ENCODE results near the gene IRGQ.
A peak's percentile ranks its signal among the peaks of the same experiment; 100 is the strongest.

The IRGQ gene, protein sequence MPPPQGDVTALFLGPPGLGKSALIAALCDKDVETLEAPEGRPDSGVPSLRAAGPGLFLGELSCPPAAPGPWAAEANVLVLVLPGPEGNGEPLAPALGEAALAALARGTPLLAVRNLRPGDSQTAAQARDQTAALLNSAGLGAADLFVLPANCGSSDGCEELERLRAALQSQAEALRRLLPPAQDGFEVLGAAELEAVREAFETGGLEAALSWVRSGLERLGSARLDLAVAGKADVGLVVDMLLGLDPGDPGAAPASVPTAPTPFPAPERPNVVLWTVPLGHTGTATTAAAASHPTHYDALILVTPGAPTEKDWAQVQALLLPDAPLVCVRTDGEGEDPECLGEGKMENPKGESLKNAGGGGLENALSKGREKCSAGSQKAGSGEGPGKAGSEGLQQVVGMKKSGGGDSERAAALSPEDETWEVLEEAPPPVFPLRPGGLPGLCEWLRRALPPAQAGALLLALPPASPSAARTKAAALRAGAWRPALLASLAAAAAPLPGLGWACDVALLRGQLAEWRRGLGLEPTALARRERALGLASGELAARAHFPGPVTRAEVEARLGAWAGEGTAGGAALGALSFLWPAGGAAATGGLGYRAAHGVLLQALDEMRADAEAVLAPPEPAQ

DNA sequence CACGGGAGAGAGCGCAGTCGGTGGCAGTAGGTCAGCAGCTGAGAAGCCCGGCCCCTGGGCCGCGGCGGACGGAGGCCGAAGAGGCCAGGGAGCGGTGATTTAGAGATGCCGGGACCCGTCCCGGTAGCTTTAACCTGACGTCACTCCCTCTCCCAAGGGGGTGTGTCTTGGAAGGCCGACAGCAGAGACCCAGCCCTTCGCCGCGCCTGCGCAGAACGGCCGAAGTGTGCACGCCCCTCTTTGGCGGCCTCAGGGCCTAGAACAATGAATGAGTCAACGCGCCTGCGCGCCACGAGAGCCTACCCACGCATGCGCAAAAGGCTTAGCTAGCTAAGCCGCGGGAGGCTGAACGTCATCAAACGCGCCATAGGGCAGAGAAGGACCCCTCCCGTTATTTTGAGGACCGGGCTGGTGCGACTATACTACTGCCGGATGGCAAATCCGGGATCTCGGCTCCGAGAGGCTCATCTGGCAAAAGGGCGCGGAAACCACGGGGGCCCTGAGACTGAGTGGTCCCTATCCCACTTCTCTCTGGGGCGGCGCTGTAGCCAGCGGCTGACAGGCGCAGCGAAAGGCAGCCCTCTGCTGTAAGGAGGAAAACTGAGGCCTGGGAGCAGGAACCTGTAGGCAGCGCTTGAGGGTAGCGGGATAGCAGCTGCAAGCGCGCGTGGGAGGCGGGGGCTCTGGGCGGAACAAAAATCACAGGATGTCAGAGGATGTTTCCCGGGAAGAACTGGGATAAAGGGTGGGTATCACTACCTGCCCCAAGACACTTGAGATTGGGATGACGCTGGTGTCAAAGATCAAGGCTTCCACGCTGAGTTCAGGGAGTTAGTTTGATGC lies at the start of gene IRGQ, which contains the start of gene ZNF576:
Gene IRGQ, minus strand, starts transcription at position 136 of the 843 bp plus-strand sequence. CDS start 796 bp downstream, outside the sequence.
Gene ZNF576, plus strand, starts transcription at position 597 of the 843 bp plus-strand sequence. CDS start 514 bp downstream, outside the sequence.
- H3K36me3 ChIP-seq (ENCODE audit: insufficient read depth, low read length) = peaks cover 32% of the 10 kb centered on the region
- peak within 1 kb of the TSS; percentile 94 for H3K9ac ChIP-seq (ENCODE audit: low read length)
- peaks cover 15% of the 10 kb centered on the region for H3K79me2 ChIP-seq (ENCODE audit: insufficient read depth, low read length)
- TF ChIP-seq EZH2 (IDR thresholded peaks at IDR 0.05; ENCODE audit: borderline replicate concordance, low read length) = no peak
- TF ChIP-seq, protein P1, sequence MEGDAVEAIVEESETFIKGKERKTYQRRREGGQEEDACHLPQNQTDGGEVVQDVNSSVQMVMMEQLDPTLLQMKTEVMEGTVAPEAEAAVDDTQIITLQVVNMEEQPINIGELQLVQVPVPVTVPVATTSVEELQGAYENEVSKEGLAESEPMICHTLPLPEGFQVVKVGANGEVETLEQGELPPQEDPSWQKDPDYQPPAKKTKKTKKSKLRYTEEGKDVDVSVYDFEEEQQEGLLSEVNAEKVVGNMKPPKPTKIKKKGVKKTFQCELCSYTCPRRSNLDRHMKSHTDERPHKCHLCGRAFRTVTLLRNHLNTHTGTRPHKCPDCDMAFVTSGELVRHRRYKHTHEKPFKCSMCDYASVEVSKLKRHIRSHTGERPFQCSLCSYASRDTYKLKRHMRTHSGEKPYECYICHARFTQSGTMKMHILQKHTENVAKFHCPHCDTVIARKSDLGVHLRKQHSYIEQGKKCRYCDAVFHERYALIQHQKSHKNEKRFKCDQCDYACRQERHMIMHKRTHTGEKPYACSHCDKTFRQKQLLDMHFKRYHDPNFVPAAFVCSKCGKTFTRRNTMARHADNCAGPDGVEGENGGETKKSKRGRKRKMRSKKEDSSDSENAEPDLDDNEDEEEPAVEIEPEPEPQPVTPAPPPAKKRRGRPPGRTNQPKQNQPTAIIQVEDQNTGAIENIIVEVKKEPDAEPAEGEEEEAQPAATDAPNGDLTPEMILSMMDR (IDR thresholded peaks at IDR 0.05; ENCODE audit: low read length) = no peak
- H3K27ac ChIP-seq (ENCODE audit: low read depth, low read length, poor library complexity, severe bottlenecking) = peak within 1 kb of the TSS; percentile 77
- no peaks in the 10 kb centered on the region for H3F3A ChIP-seq (ENCODE audit: insufficient read depth, low read length)
- 0 out of 2 replicates have a peak within 1 kb of the TSS, but pooled peaks have one; percentile 39 for H2AFZ ChIP-seq (ENCODE audit: low read length)
- H4K20me1 ChIP-seq (ENCODE audit: insufficient read depth, low read length) = no peaks in the 10 kb centered on the region
- H3K4me2 ChIP-seq (ENCODE audit: low read length) = peak within 1 kb of the TSS; percentile 100
- H3K27me3 ChIP-seq (ENCODE audit: insufficient read depth, low read length) = no peaks in the 10 kb centered on the region
- H3K9me3 ChIP-seq (ENCODE audit: low read length) = no peaks in the 10 kb centered on the region
- H3K4me3 ChIP-seq (ENCODE audit: low read depth, low read length, poor library complexity, severe bottlenecking) = peak within 1 kb of the TSS; percentile 94
- H3K4me1 ChIP-seq (ENCODE audit: insufficient read depth, low read length, severe bottlenecking) = peaks cover 25% of the 10 kb centered on the region
- H3K9me2 ChIP-seq (ENCODE audit: low read depth, low read length) = no peaks in the 10 kb centered on the region

DNA sequence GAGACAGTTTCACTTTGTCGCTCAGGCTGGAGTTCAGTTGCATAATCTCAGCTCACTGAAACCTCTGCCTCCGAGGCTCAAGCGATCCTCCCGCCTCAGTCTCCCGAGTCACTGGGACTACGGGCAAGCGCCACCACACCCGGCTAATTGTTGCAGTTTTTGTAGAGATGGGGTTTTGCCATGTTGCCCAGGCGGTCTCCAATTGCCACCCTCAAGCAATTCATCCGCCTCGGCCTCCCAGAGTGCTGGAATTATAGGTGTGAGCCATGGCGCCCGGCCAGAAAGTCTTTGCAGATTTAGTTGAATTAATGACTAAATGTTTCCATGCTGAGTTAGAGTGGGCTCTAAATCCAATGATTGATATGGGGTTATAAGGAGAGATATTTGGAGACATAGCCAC lies 48.2 kb upstream of the IRGQ start:
- Histone ChIP-seq H3K36me3 (ENCODE audit: insufficient read depth, low read length) (no peaks in the 10 kb centered on the region), H3K79me2 (ENCODE audit: insufficient read depth, low read length) (no peaks in the 10 kb centered on the region), H4K20me1 (ENCODE audit: insufficient read depth, low read length) (no peaks in the 10 kb centered on the region), H3K4me3 (ENCODE audit: low read depth, low read length, poor library complexity, severe bottlenecking) (no peak overlapping the region), H3K9me3 (ENCODE audit: low read length) (no peaks in the 10 kb centered on the region), H3K9me2 (ENCODE audit: low read depth, low read length) (no peaks in the 10 kb centered on the region), H3K4me1 (ENCODE audit: insufficient read depth, low read length, severe bottlenecking) (peaks cover 3% of the 10 kb centered on the region), H3K27ac (ENCODE audit: low read depth, low read length, poor library complexity, severe bottlenecking) (no peak overlapping the region), H3K27me3 (ENCODE audit: insufficient read depth, low read length) (0 out of 2 replicates have a peak, but pooled peaks cover 4% of the 10 kb centered on the region), H3K9ac (ENCODE audit: low read length) (no peak overlapping the region), H3K4me2 (ENCODE audit: low read length) (no peak overlapping the region), H2AFZ (ENCODE audit: low read length) (no peak overlapping the region), H3F3A (ENCODE audit: insufficient read depth, low read length) (no peaks in the 10 kb centered on the region)
- TF ChIP-seq, protein P1 (IDR thresholded peaks at IDR 0.05; ENCODE audit: low read length) = no peak
- no peak for TF ChIP-seq EZH2 (IDR thresholded peaks at IDR 0.05; ENCODE audit: borderline replicate concordance, low read length)

DNA sequence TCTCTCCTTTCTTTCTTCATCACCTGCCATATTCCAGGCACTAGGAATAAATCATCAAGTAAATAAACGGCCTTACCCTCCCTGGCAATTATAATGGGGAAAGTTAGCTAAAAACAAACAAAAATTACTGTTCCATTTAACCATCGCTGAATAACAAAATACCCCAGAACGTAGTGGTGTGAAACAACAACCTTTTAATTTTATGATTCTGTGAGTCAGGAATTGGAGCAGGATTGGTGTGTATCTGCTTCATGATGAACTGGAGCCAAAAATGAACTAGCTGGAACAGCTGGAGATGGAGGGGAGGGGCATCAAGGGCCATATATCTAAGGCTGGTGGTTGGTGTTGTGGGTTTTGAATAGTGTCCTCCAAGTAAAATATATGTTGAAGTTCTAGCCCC lies 47.4 kb upstream of the IRGQ start:
- H3K4me3 ChIP-seq (ENCODE audit: low read depth, low read length, poor library complexity, severe bottlenecking) = no peak overlapping the region
- H3K27ac ChIP-seq (ENCODE audit: low read depth, low read length, poor library complexity, severe bottlenecking) = no peak overlapping the region
- H3K36me3 ChIP-seq (ENCODE audit: insufficient read depth, low read length) = no peaks in the 10 kb centered on the region
- no peaks in the 10 kb centered on the region for H3K9me3 ChIP-seq (ENCODE audit: low read length)
- 0 out of 2 replicates have a peak, but pooled peaks cover 12% of the 10 kb centered on the region for H3K27me3 ChIP-seq (ENCODE audit: insufficient read depth, low read length)
- TF ChIP-seq, protein P1 (IDR thresholded peaks at IDR 0.05; ENCODE audit: low read length) = no peak
- no peak for TF ChIP-seq EZH2 (IDR thresholded peaks at IDR 0.05; ENCODE audit: borderline replicate concordance, low read length)
- no peaks in the 10 kb centered on the region for H3F3A ChIP-seq (ENCODE audit: insufficient read depth, low read length)
- H2AFZ ChIP-seq (ENCODE audit: low read length) = no peak overlapping the region
- no peaks in the 10 kb centered on the region for H4K20me1 ChIP-seq (ENCODE audit: insufficient read depth, low read length)
- H3K79me2 ChIP-seq (ENCODE audit: insufficient read depth, low read length) = no peaks in the 10 kb centered on the region
- no peaks in the 10 kb centered on the region for H3K9me2 ChIP-seq (ENCODE audit: low read depth, low read length)
- H3K9ac ChIP-seq (ENCODE audit: low read length) = no peak overlapping the region
- H3K4me2 ChIP-seq (ENCODE audit: low read length) = no peak overlapping the region
- H3K4me1 ChIP-seq (ENCODE audit: insufficient read depth, low read length, severe bottlenecking) = peaks cover 3% of the 10 kb centered on the region

Measured in OCI-LY1 (cell line).